Measurements from ENCODE around the gene SAYSD1. TPM values are rescaled to one million over a fixed set of nuclear protein-coding genes. Genes with fewer than 3 reads are reported as not detected.

The SAYSD1 gene
- total and polyA plus RNA-seq, 2 donors (not counting 1 experiment from before 2014, with no cell fraction given) = 4.6 to 17.8 TPM

GRCh38 chr6:39061182-39061581, 53.8 kb downstream of the SAYSD1 start:
- Mint-ChIP-seq H3K27ac (no peak overlapping the region), H3K9me3 (ENCODE audit: insufficient read depth) (no peaks in the 10 kb centered on the region), H3K4me3 (no peak overlapping the region), H3K27me3 (peaks cover 44% of the 10 kb centered on the region), H3K4me1 (no peaks in the 10 kb centered on the region)
- H3K4me3 ChIP-seq (ENCODE audit: control extremely low read depth in 1 of 5, extremely low read depth in 1 of 5, insufficient read depth in 1 of 5, low read depth in 2 of 5, low read length in 4 of 5) = no peak overlapping the region
- CTCF ChIA-PET = no interaction called here
- intact Hi-C loops (cut with micrococcal nuclease) = no loop called here
- no peak overlapping the region for H2AFZ ChIP-seq (ENCODE audit: insufficient read depth, low read depth, low read length, poor library complexity, severe bottlenecking)
- 73% methylated on average over 2 of the region's 6 CpGs for WGBS (ENCODE audit: insufficient coverage)
- no peaks in the 10 kb centered on the region for H3K9me3 ChIP-seq (ENCODE audit: control extremely low read depth in 1 of 3, control insufficient read depth in 2 of 3, insufficient read depth in 1 of 3, low read length in 2 of 3)
- POLR2A ChIA-PET = no interaction called here
- ATAC-seq (ENCODE audit: low read depth) (no peak), DNase-seq (no peak)
- no peaks in the 10 kb centered on the region for H3K4me1 ChIP-seq (ENCODE audit: control insufficient read depth in 2 of 2, insufficient read depth in 2 of 2, low read length in 2 of 2)
- peaks cover 0 to 4% (median 0%) of the 10 kb centered on the region in 4 experiments for H3K27me3 ChIP-seq (replicated peaks in 1 of 4; ENCODE audit: control extremely low read depth in 1 of 4, control insufficient read depth in 3 of 4, insufficient read depth in 4 of 4, low read length in 3 of 4)
- H4K20me1 ChIP-seq (ENCODE audit: control insufficient read depth, insufficient read depth, low read length, poor library complexity, severe bottlenecking) = no peaks in the 10 kb centered on the region
- H3K4me2 ChIP-seq (replicated peaks; ENCODE audit: low read depth, low read length, poor library complexity, severe bottlenecking) = no peak overlapping the region
- H3K9ac ChIP-seq (ENCODE audit: low read length) = no peak overlapping the region
- no peak overlapping the region for H3K27ac ChIP-seq (ENCODE audit: low read length in 2 of 2)
- no peaks in the 10 kb centered on the region for H3K79me2 ChIP-seq (ENCODE audit: control insufficient read depth, insufficient read depth, low read length)
- TF ChIP-seq EZH2 (IDR thresholded peaks at IDR 0.05; ENCODE audit: borderline replicate concordance, insufficient read depth, low read depth, low read length, poor library complexity, severe bottlenecking) = no peak
- TF ChIP-seq CTCF (IDR thresholded peaks at IDR 0.05) = no peak
- no peaks in the 10 kb centered on the region for H3K36me3 ChIP-seq (replicated peaks in 1 of 2; ENCODE audit: control extremely low read depth in 1 of 2, control insufficient read depth in 1 of 2, extremely low read depth in 1 of 2, insufficient read depth in 2 of 2, low read length in 1 of 2)

GRCh38 chr6:39060467-39061160, 54.4 kb downstream of the SAYSD1 start:
- Mint-ChIP-seq H3K27ac (no peak overlapping the region), H3K4me1 (no peaks in the 10 kb centered on the region), H3K9me3 (ENCODE audit: insufficient read depth) (no peaks in the 10 kb centered on the region), H3K4me3 (no peak overlapping the region), H3K27me3 (peaks cover 44% of the 10 kb centered on the region)
- peaks cover 0 to 4% (median 0%) of the 10 kb centered on the region in 4 experiments for H3K27me3 ChIP-seq (replicated peaks in 1 of 4; ENCODE audit: control extremely low read depth in 1 of 4, control insufficient read depth in 3 of 4, insufficient read depth in 4 of 4, low read length in 3 of 4)
- H3K4me1 ChIP-seq (ENCODE audit: control insufficient read depth in 2 of 2, insufficient read depth in 2 of 2, low read length in 2 of 2) = no peaks in the 10 kb centered on the region
- no peak for TF ChIP-seq CTCF (IDR thresholded peaks at IDR 0.05)
- TF ChIP-seq EZH2 (IDR thresholded peaks at IDR 0.05; ENCODE audit: borderline replicate concordance, insufficient read depth, low read depth, low read length, poor library complexity, severe bottlenecking) = no peak
- H3K4me3 ChIP-seq (ENCODE audit: control extremely low read depth in 1 of 5, extremely low read depth in 1 of 5, insufficient read depth in 1 of 5, low read depth in 2 of 5, low read length in 4 of 5) = no peak overlapping the region
- no peak overlapping the region for H2AFZ ChIP-seq (ENCODE audit: insufficient read depth, low read depth, low read length, poor library complexity, severe bottlenecking)
- no peak overlapping the region for H3K9ac ChIP-seq (ENCODE audit: low read length)
- no peaks in the 10 kb centered on the region for H3K36me3 ChIP-seq (replicated peaks in 1 of 2; ENCODE audit: control extremely low read depth in 1 of 2, control insufficient read depth in 1 of 2, extremely low read depth in 1 of 2, insufficient read depth in 2 of 2, low read length in 1 of 2)
- CTCF ChIA-PET = no interaction called here
- H3K27ac ChIP-seq (ENCODE audit: low read length in 2 of 2) = no peak overlapping the region
- intact Hi-C loops (cut with micrococcal nuclease) = no loop called here
- DNase-seq = no peak
- H3K9me3 ChIP-seq (ENCODE audit: control extremely low read depth in 1 of 3, control insufficient read depth in 2 of 3, insufficient read depth in 1 of 3, low read length in 2 of 3) = no peaks in the 10 kb centered on the region
- H4K20me1 ChIP-seq (ENCODE audit: control insufficient read depth, insufficient read depth, low read length, poor library complexity, severe bottlenecking) = no peaks in the 10 kb centered on the region
- no peak for ATAC-seq (ENCODE audit: low read depth)
- H3K79me2 ChIP-seq (ENCODE audit: control insufficient read depth, insufficient read depth, low read length) = no peaks in the 10 kb centered on the region
- 89% methylated on average over 6 of the region's 7 CpGs for WGBS (ENCODE audit: insufficient coverage)
- no peak overlapping the region for H3K4me2 ChIP-seq (replicated peaks; ENCODE audit: low read depth, low read length, poor library complexity, severe bottlenecking)
- POLR2A ChIA-PET = no interaction called here

Data from B cell (primary cell).